Measurements from ENCODE around the gene ROBO1.

- TF ChIP-seq CTCF (IDR thresholded peaks at IDR 0.05) (no peak), POLR2AphosphoS5 (IDR thresholded peaks at IDR 0.05) (no peak)
These were observed 804.0 kb downstream of the ROBO1 start for GRCh38 chr3:78963771-78964170.
